T-cell (primary cell): Measurements from ENCODE around the gene QSER1. TPM values are rescaled to one million over a fixed set of nuclear protein-coding genes. Genes with fewer than 3 reads are reported as not detected.

Experiments
- ATAC-seq, 4 experiments: fragments of 200-7000 bp in 3 of 4; fragments of 150-1000 bp in 1 of 4; cut with Tn5 transposase; replicated peaks in 1 of 4; 1 replicate in 3 of 4; 2 replicates in 1 of 4; pipeline ENCODE4 v1.10.0; 2021; ENCODE audit warnings: moderate library complexity in 3 of 4, mild to moderate bottlenecking in 2 of 4, moderate number of reproducible peaks in 1 of 4
- CTCF ChIA-PET, 2 donors: fragments of 300-600 bp; sonication (Branson Sonifier 250); formaldehyde crosslinking; loops; one replicate each; lab custom pipeline; 2022; ENCODE audit warnings: antibody characterized with exemption in 2 of 2; lab: Charles Lee
- POLR2A ChIA-PET, 2 donors: fragments of 300-600 bp; sonication (Branson Sonifier 250); formaldehyde crosslinking; loops; one replicate each; lab custom pipeline; 2022; ENCODE audit warnings: antibody characterized with exemption in 2 of 2; lab: Charles Lee
- DNase-seq, 35 experiments: peaks; one replicate each; pipeline versions ENCODE4 v3.0.0 to v3.0.0-alpha.2; 2013 to 2023
- H3K27ac ChIP-seq: one replicate; pipeline ENCODE4 v1.5.1; 2013; ENCODE audit warnings: low read length
- H3K27me3 ChIP-seq, 2 experiments: replicated peaks in 1 of 2; 1 replicate in 1 of 2; 2 replicates in 1 of 2; pipeline versions ENCODE4 v1.6.1 to v1.7.0; 2013; ENCODE audit warnings: low read length in 1 of 2, mixed read lengths in 1 of 2; ENCODE audit not compliant: control insufficient read depth in 2 of 2, insufficient read depth in 2 of 2; ENCODE audit errors: extremely low read depth in 1 of 2
- H3K36me3 ChIP-seq, 2 donors: 1 replicate in 1 of 2; 2 replicates in 1 of 2; pipeline versions ENCODE4 v1.6.1 to v1.7.0; 2013; ENCODE audit warnings: low read length in 1 of 2; ENCODE audit not compliant: control insufficient read depth in 2 of 2, insufficient read depth in 1 of 2; ENCODE audit errors: extremely low read depth in 1 of 2
- H3K4me1 ChIP-seq, 2 experiments: 1 replicate in 1 of 2; 2 replicates in 1 of 2; pipeline versions ENCODE4 v1.6.1 to v1.7.0; 2013; ENCODE audit warnings: low read length in 2 of 2, mixed read lengths in 1 of 2; ENCODE audit not compliant: insufficient read depth in 2 of 2, control insufficient read depth in 1 of 2; ENCODE audit errors: extremely low read depth in 1 of 2
- H3K4me3 ChIP-seq, 2 donors: 1 replicate in 1 of 2; 2 replicates in 1 of 2; pipeline versions ENCODE4 v1.5.1 to v1.7.0; 2013; ENCODE audit warnings: mild to moderate bottlenecking in 2 of 2, low read length in 1 of 2, moderate library complexity in 1 of 2; ENCODE audit not compliant: control insufficient read depth in 1 of 2; ENCODE audit errors: extremely low read depth in 1 of 2
- H3K9me3 ChIP-seq: 2 replicates; pipeline ENCODE4 v1.7.0; 2013
- H3K27ac Mint-ChIP-seq, 2 donors: one replicate each; pipeline ENCODE4 v1.8.0; 2020 to 2021; ENCODE audit warnings: mild to moderate bottlenecking in 2 of 2, mixed read lengths in 2 of 2
- H3K27me3 Mint-ChIP-seq, 2 donors: one replicate each; pipeline ENCODE4 v1.8.0; 2021 to 2022; ENCODE audit warnings: mixed read lengths in 2 of 2
- H3K36me3 Mint-ChIP-seq: one replicate; pipeline ENCODE4 v1.8.0; 2021; ENCODE audit warnings: mixed read lengths
- H3K4me1 Mint-ChIP-seq, 3 donors: one replicate each; pipeline ENCODE4 v1.8.0; 2020 to 2022; ENCODE audit warnings: mixed read lengths in 3 of 3, mild to moderate bottlenecking in 1 of 3
- H3K4me3 Mint-ChIP-seq, 3 donors: one replicate each; pipeline ENCODE4 v1.8.0; 2020 to 2022; ENCODE audit warnings: mild to moderate bottlenecking in 3 of 3, mixed read lengths in 3 of 3, moderate library complexity in 3 of 3
- H3K9me3 Mint-ChIP-seq, 3 donors: one replicate each; pipeline ENCODE4 v1.8.0; 2020 to 2022; ENCODE audit warnings: mixed read lengths in 3 of 3
- WGBS: methylation state at CpG from one replicate; pipeline ENCODE4 v1.1.5; 2013; ENCODE audit warnings: missing lambda C conversion rate; ENCODE audit not compliant: insufficient coverage; 5-methylcytosine and 5-hydroxymethylcytosine counted together
- total RNA-seq, 35 experiments: library from RNA in 6 of 35; stranded (reverse) in 6 of 35; fragments of 120-200 nt in 1 of 35; gene quantifications; one replicate each; pipeline versions ENCODE4 v1.2.1 to v1.2.4 and lab custom pipeline; 2013 to 2026

Gene QSER1
- total RNA-seq, 5 donors from 2014 or later (not counting 1 experiment from before 2014, with no cell fraction given), result 11.9 to 14.1 (median 13.5) TPM

DNA sequence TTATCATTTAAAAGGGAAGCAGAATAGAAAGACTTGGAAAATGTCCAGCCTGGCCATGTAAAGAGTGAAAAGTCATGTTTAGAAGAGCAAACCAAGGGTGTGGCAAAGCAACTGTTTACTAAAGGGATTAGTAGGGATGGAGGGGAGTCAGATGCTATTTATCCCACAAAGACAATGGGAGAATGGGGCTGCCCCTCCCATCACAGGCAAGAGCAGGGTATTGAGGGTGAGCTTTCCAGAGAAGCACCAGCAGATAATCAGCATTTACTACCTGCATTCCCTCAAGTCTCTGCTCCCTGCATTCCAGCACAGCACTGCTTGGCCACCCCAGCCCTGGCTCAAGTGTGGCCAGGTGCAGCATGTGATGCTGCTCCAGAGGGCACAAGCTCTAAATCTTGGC is 18.5 kb upstream of the QSER1 start:
- POLR2A ChIA-PET, result interaction anchor here in 1 of 2 donors (0.6 kb wide), 1 partner anchor 338 kb away, joined by 3 read pairs; no protein-coding TSS in a partner anchor
- no peak overlapping the region for H3K4me3 Mint-ChIP-seq
- CTCF ChIA-PET, result no interaction called here

DNA sequence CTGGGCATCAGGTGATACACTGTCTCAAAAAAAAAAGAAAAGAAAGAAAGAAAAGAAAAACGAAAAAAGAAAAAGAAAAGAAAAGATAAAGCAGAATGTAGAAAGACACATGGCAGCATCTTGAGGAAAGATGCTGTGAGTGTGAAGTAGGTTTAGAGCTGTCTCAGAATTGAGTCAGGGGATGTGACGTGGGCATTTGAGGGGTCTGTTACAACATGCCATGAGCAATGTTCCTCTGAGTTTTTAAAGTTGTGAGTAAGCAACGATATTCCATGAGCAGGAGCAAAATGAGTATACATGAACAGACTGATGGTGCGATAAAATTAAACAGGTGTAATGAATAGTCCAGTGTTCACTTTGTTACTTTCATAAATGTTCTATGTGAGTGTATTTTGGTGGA is 11.3 kb upstream of the QSER1 start:
- H3K27me3 ChIP-seq, result peaks cover 0 to 6% of the 10 kb centered on the region in 2 experiments
- no peaks in the 10 kb centered on the region for H3K9me3 ChIP-seq
- ChIA-PET CTCF (no interaction called here), POLR2A (no interaction called here)
- H3K4me3 ChIP-seq, result no peak overlapping the region
- no peaks in the 10 kb centered on the region for H3K36me3 ChIP-seq
- Mint-ChIP-seq H3K27ac (no peak overlapping the region), H3K4me3 (no peak overlapping the region), H3K36me3 (no peaks in the 10 kb centered on the region), H3K9me3 (no peaks in the 10 kb centered on the region), H3K27me3 (no peaks in the 10 kb centered on the region), H3K4me1 (no peaks in the 10 kb centered on the region)
- WGBS, result 55% methylated on average over 2 of the region's 4 CpGs
- H3K27ac ChIP-seq, result no peak overlapping the region
- ATAC-seq, result no peak
- no peak for DNase-seq
- no peaks in the 10 kb centered on the region for H3K4me1 ChIP-seq

More for the DNA sequence above, 18.5 kb upstream of the QSER1 start:
- Histone ChIP-seq H3K27ac (no peak overlapping the region), H3K27me3 (peaks cover 0 to 3% of the 10 kb centered on the region in 2 experiments), H3K9me3 (no peaks in the 10 kb centered on the region), H3K4me1 (no peaks in the 10 kb centered on the region), H3K4me3 (no peak overlapping the region), H3K36me3 (no peaks in the 10 kb centered on the region)
- H3K4me1 Mint-ChIP-seq, result no peaks in the 10 kb centered on the region
- peaks cover 4 to 6% of the 10 kb centered on the region in 2 donors for H3K27me3 Mint-ChIP-seq
- H3K36me3 Mint-ChIP-seq, result no peaks in the 10 kb centered on the region
- H3K9me3 Mint-ChIP-seq, result peaks cover 0 to 4% (median 0%) of the 10 kb centered on the region in 3 donors
- no peak overlapping the region for H3K27ac Mint-ChIP-seq
- no peak for ATAC-seq
- DNase-seq, result no peak

DNA sequence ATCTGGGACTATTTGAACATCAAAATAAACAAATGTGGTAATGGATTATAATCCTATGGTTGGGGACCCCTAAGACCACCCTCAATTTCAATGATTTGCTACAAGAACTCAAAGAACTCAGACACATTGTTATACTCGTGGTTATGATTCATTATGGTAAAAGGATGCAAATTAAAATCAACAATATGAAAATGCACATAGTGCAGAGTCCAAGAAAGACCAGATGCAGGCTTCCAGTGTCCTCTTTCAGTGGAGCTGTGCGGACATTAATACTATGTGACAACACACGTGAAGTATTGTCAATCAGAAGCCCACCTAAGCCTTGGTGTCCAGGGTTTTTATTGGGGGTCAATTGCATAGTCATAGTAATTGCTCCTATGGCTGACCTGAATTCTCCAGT is 9.2 kb upstream of the QSER1 start:
- Mint-ChIP-seq H3K4me3 (no peak overlapping the region), H3K36me3 (no peaks in the 10 kb centered on the region), H3K9me3 (no peaks in the 10 kb centered on the region), H3K27me3 (no peaks in the 10 kb centered on the region), H3K27ac (no peak overlapping the region), H3K4me1 (no peaks in the 10 kb centered on the region)
- H3K4me3 ChIP-seq, result no peak overlapping the region
- no peak overlapping the region for H3K27ac ChIP-seq
- no peaks in the 10 kb centered on the region for H3K9me3 ChIP-seq
- no peaks in the 10 kb centered on the region for H3K36me3 ChIP-seq
- ChIA-PET CTCF (interaction anchor here in 1 of 2 donors (1.1 kb wide), 1 partner anchor 9 kb away, joined by 4 read pairs; the partner anchor contains the start of gene QSER1), POLR2A (no interaction called here)
- H3K27me3 ChIP-seq, result peaks cover 0 to 6% of the 10 kb centered on the region in 2 experiments
- no peak for ATAC-seq
- no peak for DNase-seq
- WGBS, result no CpG with 5 or more reads among the region's 3 CpGs
- H3K4me1 ChIP-seq, result no peaks in the 10 kb centered on the region

DNA sequence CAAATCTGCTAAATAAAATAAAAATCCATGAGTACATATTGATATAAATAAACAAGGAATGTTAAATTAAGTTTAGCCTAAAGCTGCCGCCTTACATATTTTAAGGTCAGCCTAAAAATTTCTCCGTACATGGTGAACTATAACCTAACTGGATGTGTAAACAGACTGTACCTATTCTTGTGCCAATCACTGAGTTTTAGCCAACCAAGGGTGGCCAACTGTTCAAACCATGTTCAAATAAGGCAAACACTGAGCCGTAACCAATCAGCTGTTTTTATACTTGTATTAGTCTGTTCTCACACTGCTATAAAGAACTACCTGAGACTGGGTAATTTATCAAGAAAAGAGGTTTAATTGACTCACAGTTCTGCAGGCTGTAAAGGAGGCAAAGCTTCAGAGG is 8.6 kb upstream of the QSER1 start:
- no peak overlapping the region for H3K4me3 ChIP-seq
- H3K27ac ChIP-seq, result no peak overlapping the region
- Mint-ChIP-seq H3K4me3 (no peak overlapping the region), H3K9me3 (no peaks in the 10 kb centered on the region), H3K4me1 (no peaks in the 10 kb centered on the region), H3K27ac (no peak overlapping the region), H3K27me3 (no peaks in the 10 kb centered on the region), H3K36me3 (no peaks in the 10 kb centered on the region)
- POLR2A ChIA-PET, result no interaction called here
- peaks cover 0 to 3% of the 10 kb centered on the region in 2 experiments for H3K27me3 ChIP-seq
- no peaks in the 10 kb centered on the region for H3K36me3 ChIP-seq
- CTCF ChIA-PET, result interaction anchor here (0.9 to 1.1 kb wide), 2 partner anchors 8 to 76 kb away, joined by 3 to 4 read pairs; partner anchors contain the start of gene QSER1 (in 1 of the 2)
- H3K9me3 ChIP-seq, result no peaks in the 10 kb centered on the region
- 86% methylated on average over 1 of the region's 3 CpGs for WGBS
- H3K4me1 ChIP-seq, result no peaks in the 10 kb centered on the region
- DNase-seq (no peak), ATAC-seq (no peak)

DNA sequence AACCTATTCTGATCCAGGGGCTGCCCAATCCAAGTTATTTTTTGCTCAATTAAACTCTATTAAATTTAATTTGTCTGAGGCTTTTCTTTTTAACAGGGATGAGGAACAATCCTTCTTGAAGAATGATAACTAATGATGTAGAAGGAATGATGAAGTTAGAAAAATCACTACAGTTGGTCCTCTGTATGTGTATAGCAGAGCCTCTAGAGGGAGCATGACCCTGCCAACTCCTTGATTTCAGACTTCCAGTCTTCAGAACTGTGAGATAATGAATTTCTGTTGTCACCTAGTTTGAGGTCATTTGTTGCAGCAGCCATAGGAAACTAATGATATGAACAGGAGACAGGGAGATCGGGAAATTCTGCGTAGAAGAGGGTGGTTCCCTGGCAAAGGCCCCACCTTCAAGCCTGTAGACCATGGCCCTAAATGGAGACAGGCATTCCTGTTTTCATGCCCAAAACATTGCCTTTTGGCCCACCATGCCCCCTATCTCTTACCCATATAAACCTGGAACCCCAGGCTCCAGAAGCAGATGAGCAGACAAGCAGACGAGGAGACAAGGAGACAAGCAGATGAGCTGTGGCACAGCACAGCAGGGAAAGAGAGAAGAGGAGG is 7.7 kb upstream of the QSER1 start:
- no CpG with 5 or more reads among the region's 3 CpGs for WGBS
- no peak overlapping the region for H3K4me3 ChIP-seq
- Mint-ChIP-seq H3K36me3 (no peaks in the 10 kb centered on the region), H3K27ac (no peak overlapping the region), H3K4me1 (no peaks in the 10 kb centered on the region), H3K4me3 (no peak overlapping the region), H3K9me3 (no peaks in the 10 kb centered on the region), H3K27me3 (no peaks in the 10 kb centered on the region)
- no peaks in the 10 kb centered on the region for H3K36me3 ChIP-seq
- DNase-seq (peak in 1 of 35 experiments; percentile 25), ATAC-seq (peak in 2 of 4 experiments; percentile 56 to 58)
- POLR2A ChIA-PET, result no interaction called here
- CTCF ChIA-PET, result interaction anchor here (0.6 to 0.9 kb wide), 2 partner anchors 75 to 381 kb away, joined by 3 to 10 read pairs; no protein-coding TSS in a partner anchor
- no peaks in the 10 kb centered on the region for H3K9me3 ChIP-seq
- H3K27ac ChIP-seq, result no peak overlapping the region
- no peaks in the 10 kb centered on the region for H3K4me1 ChIP-seq
- H3K27me3 ChIP-seq, result peaks cover 0 to 3% of the 10 kb centered on the region in 2 experiments

DNA sequence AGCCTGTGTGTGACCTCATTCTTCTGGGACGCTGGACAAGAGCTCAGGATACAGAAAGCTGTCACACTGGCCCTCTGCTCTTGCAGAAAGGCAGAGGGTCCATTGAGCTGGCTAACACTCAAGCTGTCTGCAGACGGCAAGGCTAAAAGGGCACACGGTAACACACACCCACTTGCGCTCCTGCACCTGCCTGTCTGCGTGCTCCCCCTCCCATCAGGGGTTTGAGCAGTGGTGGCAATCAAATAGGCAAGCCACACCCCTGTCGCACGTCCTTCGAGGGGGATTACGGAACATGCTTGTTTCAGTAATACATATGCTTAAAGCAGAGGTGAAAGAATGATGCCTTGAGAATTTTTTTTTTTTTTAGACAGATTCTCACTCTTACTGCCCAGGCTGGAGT is 7.1 kb upstream of the QSER1 start:
- no peak overlapping the region for H3K4me3 ChIP-seq
- ATAC-seq, result no peak
- no peaks in the 10 kb centered on the region for H3K4me1 ChIP-seq
- ChIA-PET POLR2A (no interaction called here), CTCF (interaction anchor here in 1 of 2 donors (0.6 to 0.7 kb wide), 2 partner anchors 380 to 857 kb away, joined by 4 to 10 read pairs; no protein-coding TSS in a partner anchor)
- no peaks in the 10 kb centered on the region for H3K27me3 ChIP-seq
- Mint-ChIP-seq H3K4me3 (no peak overlapping the region), H3K4me1 (no peaks in the 10 kb centered on the region), H3K27ac (no peak overlapping the region), H3K9me3 (no peaks in the 10 kb centered on the region), H3K27me3 (no peaks in the 10 kb centered on the region), H3K36me3 (no peaks in the 10 kb centered on the region)
- no peak for DNase-seq
- 82% methylated on average over 4 of the region's 9 CpGs for WGBS
- H3K36me3 ChIP-seq, result no peaks in the 10 kb centered on the region
- no peaks in the 10 kb centered on the region for H3K9me3 ChIP-seq
- no peak overlapping the region for H3K27ac ChIP-seq
